NT2/D1 (cell line): Measurements from ENCODE around the gene MPZL1.
A peak's percentile ranks its signal among the peaks of the same experiment; 100 is the strongest.
"Not testable (repeated sequence)": the region's sequence is repeated elsewhere in the genome, so short reads cannot be mapped to it uniquely, and the experiment has no call there.

Experiments
- DNase-seq: peaks from one replicate; pipeline ENCODE4 v3.0.0-alpha.2; 2011; ENCODE audit warnings: low read depth, low spot score
- H3K27me3 ChIP-seq: 2 replicates; pipeline ENCODE4 v1.6.0; 2011; ENCODE audit warnings: mild to moderate bottlenecking; ENCODE audit not compliant: insufficient read length, insufficient read depth
- H3K36me3 ChIP-seq: 2 replicates; pipeline ENCODE4 v1.6.1; 2011; ENCODE audit warnings: mild to moderate bottlenecking, low read length, mixed read lengths; ENCODE audit not compliant: insufficient read depth, insufficient read length
- H3K4me1 ChIP-seq: 2 replicates; pipeline ENCODE4 v1.5.1; 2011; ENCODE audit not compliant: insufficient read depth, insufficient read length
- H3K4me3 ChIP-seq: 2 replicates; pipeline ENCODE4 v1.5.1; 2011; ENCODE audit warnings: low read depth; ENCODE audit not compliant: insufficient read length
- H3K9ac ChIP-seq: 2 replicates; pipeline ENCODE4 v1.6.0; 2011; ENCODE audit warnings: low read depth; ENCODE audit not compliant: insufficient read length
- H3K9me3 ChIP-seq: 2 replicates; pipeline ENCODE4 v1.5.1; 2011; ENCODE audit warnings: mild to moderate bottlenecking, low read length; ENCODE audit not compliant: insufficient read depth
- SUZ12 ChIP-seq: IDR thresholded peaks from 2 replicates; pipeline ENCODE4 v1.6.1; 2011; ENCODE audit not compliant: insufficient read length, insufficient read depth; ENCODE audit errors: extremely low read depth
- YY1 ChIP-seq: IDR thresholded peaks from 2 replicates; pipeline ENCODE4 v1.6.1; 2011; ENCODE audit not compliant: insufficient read length, insufficient read depth
- ZNF274 ChIP-seq: IDR thresholded peaks from 2 replicates; pipeline ENCODE4 v1.6.1; 2011; ENCODE audit warnings: mild to moderate bottlenecking, low read depth, low read length

MPZL1 gene

DNA sequence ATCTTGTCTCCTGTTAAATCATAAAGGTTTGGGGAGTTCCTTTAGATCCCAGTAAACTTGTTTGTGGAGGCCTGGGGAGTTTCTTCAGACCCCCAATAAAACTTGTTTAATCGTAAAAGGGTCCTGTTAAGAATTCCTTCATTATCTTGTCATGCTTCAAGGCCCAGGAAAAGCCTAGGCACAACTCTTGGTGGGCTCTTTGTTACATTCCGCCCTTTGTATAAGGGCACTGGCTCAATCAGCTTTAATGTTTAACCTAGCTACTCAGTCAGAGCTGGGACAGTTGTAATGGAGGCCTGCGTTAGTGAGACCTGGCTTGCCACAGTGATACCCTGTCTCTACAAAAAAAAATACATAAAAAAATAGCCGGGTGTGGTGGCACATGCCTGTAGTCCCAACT, 77.2 kb downstream of the MPZL1 start:
- H3K4me3 ChIP-seq, result no peak overlapping the region
- TF ChIP-seq SUZ12, result no peak
- TF ChIP-seq ZNF274, result no peak
- no peak for TF ChIP-seq YY1
- peaks cover 2% of the 10 kb centered on the region for H3K36me3 ChIP-seq
- no peak overlapping the region for H3K9ac ChIP-seq
- H3K27me3 ChIP-seq, result no peaks in the 10 kb centered on the region
- no peak for DNase-seq
- peaks cover 14% of the 10 kb centered on the region for H3K9me3 ChIP-seq
- no peaks in the 10 kb centered on the region for H3K4me1 ChIP-seq

GRCh38 chr1:167799747-167800146, 78.0 kb downstream of the MPZL1 start:
- Histone ChIP-seq H3K9me3 (peaks cover 21% of the 10 kb centered on the region), H3K4me3 (no peak overlapping the region), H3K4me1 (no peaks in the 10 kb centered on the region), H3K27me3 (no peaks in the 10 kb centered on the region), H3K36me3 (no peaks in the 10 kb centered on the region), H3K9ac (no peak overlapping the region)
- TF ChIP-seq YY1 (no peak), SUZ12 (no peak), ZNF274 (no peak)
- DNase-seq, result no peak

- Histone ChIP-seq H3K36me3 (no peaks in the 10 kb centered on the region), H3K9ac (no peak overlapping the region), H3K27me3 (no peaks in the 10 kb centered on the region), H3K4me3 (no peak overlapping the region), H3K9me3 (peaks cover 26% of the 10 kb centered on the region), H3K4me1 (no peaks in the 10 kb centered on the region)
- TF ChIP-seq YY1 (no peak), SUZ12 (no peak), ZNF274 (no peak)
- DNase-seq, result no peak
Measured at GRCh38 chr1:167800251-167800650, 78.5 kb downstream of the MPZL1 start.

- no peak for DNase-seq
- no peaks in the 10 kb centered on the region for H3K27me3 ChIP-seq
- TF ChIP-seq ZNF274 (no peak), SUZ12 (no peak), YY1 (no peak)
- no peaks in the 10 kb centered on the region for H3K4me1 ChIP-seq
- H3K4me3 ChIP-seq, result no peak overlapping the region
- no peak overlapping the region for H3K9ac ChIP-seq
- peaks cover 40% of the 10 kb centered on the region for H3K9me3 ChIP-seq
- H3K36me3 ChIP-seq, result no peaks in the 10 kb centered on the region
Measured at GRCh38 chr1:167802235-167802634, 80.5 kb downstream of the MPZL1 start.

DNA sequence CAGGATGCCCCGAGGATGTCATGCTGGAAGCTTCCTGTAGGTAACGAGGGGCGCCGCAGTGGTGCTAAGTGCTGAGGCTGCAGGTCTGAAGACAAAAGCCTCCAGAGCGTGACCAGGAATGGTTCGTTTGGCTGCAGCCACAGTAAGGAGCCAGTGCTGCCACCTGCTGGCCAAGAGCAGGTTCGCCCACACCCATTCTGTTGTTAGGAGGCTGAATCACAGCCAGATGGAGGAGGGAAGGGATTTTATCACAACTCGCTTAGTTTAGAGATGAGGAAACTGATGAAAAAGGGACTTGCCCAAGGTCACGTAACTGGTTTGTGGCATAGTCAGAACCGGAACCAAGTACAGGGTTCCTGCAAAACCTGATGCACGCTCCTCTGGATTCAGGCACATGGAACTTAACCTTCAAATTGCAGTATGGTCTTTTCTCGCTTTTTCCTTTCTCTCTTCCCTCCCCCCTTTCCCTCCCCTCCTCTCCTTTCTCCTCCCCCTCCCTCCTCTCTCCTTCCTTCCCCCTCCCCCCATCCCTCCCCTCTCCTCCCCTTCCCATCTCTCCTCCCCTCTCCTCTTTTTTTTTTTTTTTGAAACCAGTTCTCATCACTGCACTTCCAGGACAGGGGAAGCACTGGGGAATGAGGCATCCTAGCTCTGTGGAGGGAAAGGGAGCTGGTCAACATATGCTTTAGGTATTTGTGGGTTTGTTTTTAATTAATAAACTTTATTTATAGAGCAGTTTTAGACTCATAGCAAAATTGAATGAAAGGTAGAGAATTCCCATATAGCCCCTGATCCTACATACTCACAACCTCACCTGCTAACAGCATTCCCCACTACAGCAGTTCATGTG, 81.8 kb downstream of the MPZL1 start:
- Histone ChIP-seq H3K36me3 (no peaks in the 10 kb centered on the region), H3K4me3 (no peak overlapping the region), H3K9me3 (peaks cover 43% of the 10 kb centered on the region), H3K4me1 (no peaks in the 10 kb centered on the region), H3K9ac (no peak overlapping the region), H3K27me3 (no peaks in the 10 kb centered on the region)
- TF ChIP-seq SUZ12 (no peak), ZNF274 (no peak), YY1 (no peak)
- peak; percentile 99 for DNase-seq

DNA sequence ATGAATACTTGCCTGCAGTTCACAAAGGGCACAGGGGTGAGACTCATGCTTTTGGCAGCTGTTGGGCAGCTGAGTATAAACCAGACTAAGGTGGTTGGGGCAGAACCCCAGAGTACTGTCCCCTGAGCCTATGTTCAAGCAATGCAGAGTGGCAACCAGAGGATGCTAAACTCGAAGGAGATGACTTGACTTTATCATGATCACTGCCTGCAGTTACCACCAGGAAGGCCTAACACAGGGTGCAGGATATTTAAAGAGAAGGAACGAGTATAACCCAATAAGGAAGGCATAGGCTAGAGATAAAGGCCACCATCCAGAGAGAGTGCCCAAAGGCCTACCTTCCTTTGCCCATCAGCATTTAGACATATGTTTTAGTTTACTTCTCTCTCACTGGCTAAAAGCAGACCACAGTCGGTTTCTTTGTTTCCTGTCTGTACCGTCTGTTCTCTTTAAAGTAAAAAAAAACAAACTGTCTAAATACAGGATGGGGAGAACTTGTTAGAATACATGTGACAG, 83.3 kb downstream of the MPZL1 start:
- no peaks in the 10 kb centered on the region for H3K27me3 ChIP-seq
- no peak for DNase-seq
- no peak overlapping the region for H3K9ac ChIP-seq
- peaks cover 43% of the 10 kb centered on the region for H3K9me3 ChIP-seq
- H3K4me3 ChIP-seq, result no peak overlapping the region
- TF ChIP-seq ZNF274, result no peak
- H3K4me1 ChIP-seq, result no peaks in the 10 kb centered on the region
- H3K36me3 ChIP-seq, result no peaks in the 10 kb centered on the region

- peaks cover 43% of the 10 kb centered on the region for H3K9me3 ChIP-seq
- not testable (repeated sequence) for H3K4me3 ChIP-seq, DNase-seq, H3K4me1 ChIP-seq, H3K36me3 ChIP-seq, H3K27me3 ChIP-seq, H3K9ac ChIP-seq
Measured at GRCh38 chr1:167806235-167806634, 84.5 kb downstream of the MPZL1 start.

DNA sequence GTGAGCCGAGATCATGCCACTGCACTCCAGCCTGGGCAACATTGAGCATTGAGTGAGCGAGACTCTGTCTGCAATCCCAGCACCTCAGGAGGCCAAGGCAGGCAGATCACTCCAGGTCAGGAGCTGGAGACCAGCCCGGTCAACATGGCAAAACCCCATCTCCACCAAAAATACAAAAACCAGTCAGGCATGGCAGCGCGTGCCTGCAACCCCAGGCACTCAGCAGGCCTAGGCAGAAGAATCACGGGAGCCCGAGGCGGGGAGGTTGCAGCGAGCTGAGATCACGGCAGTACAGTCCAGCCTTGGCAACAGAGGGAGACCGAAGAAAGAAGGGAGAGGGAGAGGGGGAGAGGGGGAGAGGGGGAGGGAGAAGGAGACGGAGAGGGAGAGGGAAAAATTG, 84.9 kb downstream of the MPZL1 start:
- not testable (repeated sequence) for H3K4me1 ChIP-seq, H3K4me3 ChIP-seq, H3K9ac ChIP-seq, DNase-seq, H3K36me3 ChIP-seq, H3K27me3 ChIP-seq
- H3K9me3 ChIP-seq, result peaks cover 40% of the 10 kb centered on the region
